CD4-positive, alpha-beta T cell treated with Interleukin-6 at 100 ng/mL for 8 hours (primary cell): Measurements from ENCODE around the gene BRMS1.
"Not testable (repeated sequence)": the region's sequence is repeated elsewhere in the genome, so short reads cannot be mapped to it uniquely, and the experiment has no call there.

Experiments
- DNase-seq: peaks from one replicate; pipeline ENCODE4 v3.0.0-alpha.2; 2020; ENCODE audit warnings: mixed read lengths, low spot score

BRMS1 gene

GRCh38 chr11:66344550-66345315 is at the start of gene BRMS1:
TSS of gene BRMS1 (minus strand) at chr11:66345104. CDS start at chr11:66342234, 2,870 bp downstream.
- DNase-seq = peak; percentile 95

- DNase-seq = no peak
These were observed 49.0 kb upstream of the BRMS1 start for GRCh38 chr11:66393954-66394353.

GRCh38 chr11:66391322-66391721 is 46.4 kb upstream of the BRMS1 start:
- no peak for DNase-seq

- peak; percentile 74 for DNase-seq
These were observed 44.0 kb upstream of the BRMS1 start for GRCh38 chr11:66388780-66389386.

- peak; percentile 78 for DNase-seq
These were observed 41.5 kb upstream of the BRMS1 start for GRCh38 chr11:66386171-66387069.

GRCh38 chr11:66384316-66384715 is 39.4 kb upstream of the BRMS1 start:
- not testable (repeated sequence) for DNase-seq

GRCh38 chr11:66380264-66380663 is 35.4 kb upstream of the BRMS1 start:
- not testable (repeated sequence) for DNase-seq

GRCh38 chr11:66373690-66374287 is 28.9 kb upstream of the BRMS1 start:
- not testable (repeated sequence) for DNase-seq

GRCh38 chr11:66373265-66373664 is 28.4 kb upstream of the BRMS1 start:
- no peak for DNase-seq

- peak; percentile 81 for DNase-seq
These were observed 26.9 kb upstream of the BRMS1 start, which contains the start of gene SLC29A2 for GRCh38 chr11:66371627-66372415. TSS of gene SLC29A2 (minus strand) at chr11:66371760. CDS start at chr11:66371591, 169 bp downstream.

GRCh38 chr11:66369073-66369894 is 24.4 kb upstream of the BRMS1 start:
- DNase-seq = no peak

GRCh38 chr11:66368484-66368883 is 23.6 kb upstream of the BRMS1 start:
- no peak for DNase-seq

- DNase-seq = no peak
These were observed 22.8 kb upstream of the BRMS1 start for GRCh38 chr11:66367561-66368312.

GRCh38 chr11:66366844-66367477 is 22.1 kb upstream of the BRMS1 start:
- no peak for DNase-seq

GRCh38 chr11:66365711-66366619 is 21.1 kb upstream of the BRMS1 start:
- no peak for DNase-seq

- DNase-seq = no peak
These were observed 20.3 kb upstream of the BRMS1 start for GRCh38 chr11:66365166-66365565.

- peak; percentile 48 for DNase-seq
These were observed 19.1 kb upstream of the BRMS1 start for GRCh38 chr11:66363805-66364535.
